H9 (cell line): ENCODE measurements around the gene PPP1CB. TPM values are rescaled to one million over a fixed set of nuclear protein-coding genes. Genes with fewer than 3 reads are reported as not detected.
"Not testable (repeated sequence)": the region's sequence is repeated elsewhere in the genome, so short reads cannot be mapped to it uniquely, and the experiment has no call there.

ENCODE experiments used
- DNase-seq: peaks from one replicate; pipeline ENCODE4 v3.0.0-alpha.2; 2017
- H2AFZ ChIP-seq: one replicate; pipeline ENCODE4 v1.6.1; 2013; ENCODE audit warnings: mild to moderate bottlenecking, low read length, control low read depth, moderate library complexity
- H2AK5ac ChIP-seq: 2 replicates; pipeline ENCODE4 v1.6.1; 2013; ENCODE audit warnings: low read length, control low read depth, mixed read lengths; ENCODE audit not compliant: insufficient read length
- H2BK120ac ChIP-seq: one replicate; pipeline ENCODE4 v1.6.1; 2013; ENCODE audit warnings: low read depth, mild to moderate bottlenecking, low read length, control low read depth, inconsistent platforms; ENCODE audit not compliant: poor library complexity, severe bottlenecking
- H2BK12ac ChIP-seq: 2 replicates; pipeline ENCODE4 v1.6.1; 2013; ENCODE audit warnings: low read length, control low read depth, mixed read lengths, low read depth; ENCODE audit not compliant: insufficient read length
- H2BK15ac ChIP-seq: 2 replicates; pipeline ENCODE4 v1.6.1; 2013; ENCODE audit warnings: low read depth, low read length, control low read depth
- H2BK20ac ChIP-seq: one replicate; pipeline ENCODE4 v1.6.1; 2013; ENCODE audit warnings: low read depth, mild to moderate bottlenecking, low read length, control low read depth, inconsistent platforms; ENCODE audit not compliant: poor library complexity, severe bottlenecking
- H2BK5ac ChIP-seq: 2 replicates; pipeline ENCODE4 v1.6.1; 2013; ENCODE audit warnings: low read length, control low read depth, mixed read lengths; ENCODE audit not compliant: insufficient read length
- H3K14ac ChIP-seq: 2 replicates; pipeline ENCODE4 v1.6.1; 2013; ENCODE audit warnings: low read length, control low read depth; ENCODE audit not compliant: insufficient read depth
- H3K18ac ChIP-seq: 2 replicates; pipeline ENCODE4 v1.6.1; 2013; ENCODE audit warnings: low read depth, mild to moderate bottlenecking, mixed read lengths, low read length, control low read depth; ENCODE audit not compliant: insufficient read length
- H3K23ac ChIP-seq: 2 replicates; pipeline ENCODE4 v1.6.1; 2013; ENCODE audit warnings: low read length, control low read depth, mixed read lengths, low read depth; ENCODE audit not compliant: insufficient read length
- H3K23me2 ChIP-seq: 2 replicates; pipeline ENCODE4 v1.6.1; 2013; ENCODE audit warnings: low read depth, mild to moderate bottlenecking, mixed read lengths, low read length, control low read depth; ENCODE audit not compliant: insufficient read length, poor library complexity, severe bottlenecking
- H3K27ac ChIP-seq: 2 replicates; pipeline ENCODE4 v1.5.1; 2013; ENCODE audit warnings: low read length, control low read depth, mixed read lengths, low read depth; ENCODE audit not compliant: insufficient read length
- H3K27me3 ChIP-seq: 2 replicates; pipeline ENCODE4 v1.6.1; 2013; ENCODE audit warnings: low read length, control low read depth, inconsistent platforms; ENCODE audit not compliant: insufficient read depth
- H3K4ac ChIP-seq: 2 replicates; pipeline ENCODE4 v1.6.1; 2013; ENCODE audit warnings: low read depth, mild to moderate bottlenecking, control low read depth, inconsistent platforms, low read length, moderate library complexity
- H3K4me1 ChIP-seq: 2 replicates; pipeline ENCODE4 v1.6.1; 2013; ENCODE audit warnings: low read length, control low read depth, inconsistent platforms; ENCODE audit not compliant: insufficient read depth
- H3K4me2 ChIP-seq: 2 replicates; pipeline ENCODE4 v1.6.1; 2013; ENCODE audit warnings: low read length, control low read depth, mixed read lengths; ENCODE audit not compliant: insufficient read length, insufficient read depth
- H3K56ac ChIP-seq: 2 replicates; pipeline ENCODE4 v1.6.1; 2013; ENCODE audit warnings: low read depth, mild to moderate bottlenecking, mixed read lengths, low read length, control low read depth; ENCODE audit not compliant: insufficient read length
- H3K79me1 ChIP-seq: 2 replicates; pipeline ENCODE4 v1.6.1; 2013; ENCODE audit warnings: low read depth, mild to moderate bottlenecking, moderate library complexity, low read length, control low read depth, inconsistent platforms; ENCODE audit not compliant: insufficient read depth, poor library complexity, severe bottlenecking
- H3K79me2 ChIP-seq: 2 replicates; pipeline ENCODE4 v1.6.1; 2013; ENCODE audit warnings: low read length, control low read depth, inconsistent platforms; ENCODE audit not compliant: insufficient read depth
- H3K9ac ChIP-seq: 2 replicates; pipeline ENCODE4 v1.6.1; 2013; ENCODE audit warnings: low read length, control low read depth, mixed read lengths; ENCODE audit not compliant: insufficient read length; ENCODE audit errors: extremely low read depth
- H3K9me3 ChIP-seq: one replicate; pipeline ENCODE4 v1.6.1; 2013; ENCODE audit warnings: low read depth, low read length, inconsistent platforms; ENCODE audit not compliant: control insufficient read depth
- H3T11ph ChIP-seq: one replicate; pipeline ENCODE4 v1.6.1; 2013; ENCODE audit warnings: mild to moderate bottlenecking, low read length, control low read depth, inconsistent platforms
- H4K20me1 ChIP-seq: one replicate; pipeline ENCODE4 v1.6.1; 2013; ENCODE audit not compliant: control insufficient read depth, insufficient read length, insufficient read depth
- H4K5ac ChIP-seq: 2 replicates; pipeline ENCODE4 v1.6.1; 2013; ENCODE audit warnings: low read depth, mild to moderate bottlenecking, mixed read lengths, low read length, control low read depth; ENCODE audit not compliant: insufficient read length
- H4K8ac ChIP-seq: replicated peaks from 2 replicates; pipeline ENCODE4 v1.6.1; 2013; ENCODE audit warnings: low read length, control low read depth, mixed read lengths, low read depth; ENCODE audit not compliant: insufficient read length
- H4K91ac ChIP-seq: 2 replicates; pipeline ENCODE4 v1.6.1; 2013; ENCODE audit warnings: low read depth, mild to moderate bottlenecking, moderate library complexity, mixed read lengths, low read length, control low read depth; ENCODE audit not compliant: insufficient read length
- H3K27ac Mint-ChIP-seq, 3 experiments: 2 replicates in 2 of 3; 3 replicates in 1 of 3; pipeline ENCODE4 v1.8.0; 2020 to 2021; ENCODE audit warnings: mixed read lengths in 3 of 3, mild to moderate bottlenecking in 1 of 3, moderate library complexity in 1 of 3
- H3K27me3 Mint-ChIP-seq: 2 replicates; pipeline ENCODE4 v1.8.0; 2021; ENCODE audit warnings: low read depth, mild to moderate bottlenecking, moderate library complexity, mixed read lengths
- H3K36me3 Mint-ChIP-seq, 3 experiments: 2 replicates in 2 of 3; 3 replicates in 1 of 3; pipeline ENCODE4 v1.8.0; 2020 to 2021; ENCODE audit warnings: low read depth in 3 of 3, mixed read lengths in 3 of 3; ENCODE audit not compliant: insufficient read depth in 1 of 3
- H3K4me1 Mint-ChIP-seq, 2 experiments: 2 replicates each; pipeline ENCODE4 v1.8.0; 2020; ENCODE audit warnings: mixed read lengths in 2 of 2
- H3K4me3 Mint-ChIP-seq, 2 experiments: 2 replicates in 1 of 2; 3 replicates in 1 of 2; pipeline ENCODE4 v1.8.0; 2020 to 2021; ENCODE audit warnings: mild to moderate bottlenecking in 2 of 2, mixed read lengths in 2 of 2, moderate library complexity in 1 of 2
- H3K9me3 Mint-ChIP-seq, 2 experiments: 2 replicates in 1 of 2; 3 replicates in 1 of 2; pipeline ENCODE4 v1.8.0; 2020; ENCODE audit warnings: mild to moderate bottlenecking in 2 of 2, mixed read lengths in 2 of 2, moderate library complexity in 1 of 2
- CTCF ChIP-seq: fragments of 200-600 bp; sonication (generic); conservative IDR thresholded peaks from 3 replicates; pipeline ENCODE4 v1.8.0; 2021; ENCODE audit warnings: antibody characterized with exemption, mild to moderate bottlenecking
- WGBS: extraction: QIAGEN DNeasy Blood & Tissue Kit; methylation state at CpG from one replicate; pipeline ENCODE4 v1.1.7; 2013; ENCODE audit warnings: missing lambda C conversion rate, low lambda C conversion rate, mixed read lengths; ENCODE audit not compliant: insufficient read length; ENCODE audit errors: extremely low coverage; 5-methylcytosine and 5-hydroxymethylcytosine counted together
- total RNA-seq: library from RNA; stranded (reverse); gene quantifications from 2 replicates; pipeline ENCODE4 v1.2.1, GENCODE V29; 2021

Gene PPP1CB
- total RNA-seq, 1 experiment from 2014 or later = 184 TPM

GRCh38 chr2:28782423-28782822 lies 30.8 kb downstream of the PPP1CB start:
- no peak overlapping the region for H3K27ac Mint-ChIP-seq
- H4K91ac ChIP-seq = no peak overlapping the region
- H3K4me2 ChIP-seq = no peak overlapping the region
- H3K9me3 Mint-ChIP-seq = no peaks in the 10 kb centered on the region
- H3K36me3 Mint-ChIP-seq = peaks cover 26 to 66% (median 62%) of the 10 kb centered on the region in 3 experiments; a peak in 6 of 7 replicates
- H3K27me3 Mint-ChIP-seq = no peaks in the 10 kb centered on the region
- H3K56ac ChIP-seq = no peak overlapping the region
- H3K4me1 ChIP-seq = no peaks in the 10 kb centered on the region
- H3K9me3 ChIP-seq = no peaks in the 10 kb centered on the region
- no peak overlapping the region for H4K8ac ChIP-seq
- no peak overlapping the region for H3K4ac ChIP-seq
- H2AFZ ChIP-seq = no peak overlapping the region
- H3K79me2 ChIP-seq = no peaks in the 10 kb centered on the region; the same call in 1 of the 2 replicates
- TF ChIP-seq CTCF = no peak
- H3K23ac ChIP-seq = no peak overlapping the region
- no peak overlapping the region for H3K27ac ChIP-seq
- H3K4me1 Mint-ChIP-seq = no peaks in the 10 kb centered on the region
- H3K23me2 ChIP-seq = no peaks in the 10 kb centered on the region
- no peak overlapping the region for H2BK12ac ChIP-seq
- H3K27me3 ChIP-seq = no peaks in the 10 kb centered on the region
- no peak overlapping the region for H4K5ac ChIP-seq
- no peak overlapping the region for H3K9ac ChIP-seq
- no peak overlapping the region for H3K4me3 Mint-ChIP-seq
- H4K20me1 ChIP-seq = no peaks in the 10 kb centered on the region
- H2BK15ac ChIP-seq = no peak overlapping the region
- H2BK120ac ChIP-seq = no peak overlapping the region
- no peak overlapping the region for H2BK5ac ChIP-seq
- no peak for DNase-seq
- no peak overlapping the region for H3K18ac ChIP-seq
- no peak overlapping the region for H3T11ph ChIP-seq
- H3K79me1 ChIP-seq = no peaks in the 10 kb centered on the region
- no peak overlapping the region for H2AK5ac ChIP-seq
- no peak overlapping the region for H2BK20ac ChIP-seq
- no peak overlapping the region for H3K14ac ChIP-seq
- 50% methylated on average over 2 of the region's 3 CpGs for WGBS

- WGBS = no CpG with 5 or more reads among the region's 7 CpGs
Measured at GRCh38 chr2:28784570-28784969, 32.9 kb downstream of the PPP1CB start.

More at GRCh38 chr2:28784570-28784969, 32.9 kb downstream of the PPP1CB start:
- not testable (repeated sequence) for H2BK20ac ChIP-seq, H3K4ac ChIP-seq, H3K27ac Mint-ChIP-seq, H3K18ac ChIP-seq, H3K14ac ChIP-seq, H3K79me2 ChIP-seq, H4K91ac ChIP-seq, H4K8ac ChIP-seq, H4K20me1 ChIP-seq, H3K4me3 Mint-ChIP-seq, H3K56ac ChIP-seq, H3T11ph ChIP-seq, H3K9ac ChIP-seq, H3K9me3 Mint-ChIP-seq, H4K5ac ChIP-seq, H3K79me1 ChIP-seq, H2AK5ac ChIP-seq, H3K23me2 ChIP-seq, DNase-seq, H2AFZ ChIP-seq, H3K23ac ChIP-seq, H3K4me2 ChIP-seq, H3K9me3 ChIP-seq, H3K27me3 ChIP-seq, H3K27ac ChIP-seq, H2BK5ac ChIP-seq, H3K4me1 ChIP-seq, H2BK120ac ChIP-seq, H2BK15ac ChIP-seq, H3K27me3 Mint-ChIP-seq, H2BK12ac ChIP-seq, H3K4me1 Mint-ChIP-seq
- peaks cover 25 to 68% (median 63%) of the 10 kb centered on the region in 3 experiments; a peak in 6 of 7 replicates for H3K36me3 Mint-ChIP-seq
